CD4-positive, alpha-beta T cell treated with Interleukin-2 at 100 ng/mL for 4 hours (primary cell): ENCODE measurements around the gene MAS1L.

Experiments used
- DNase-seq: peaks from one replicate; pipeline ENCODE4 v3.0.0-alpha.2; 2020; ENCODE audit warnings: low spot score

Gene MAS1L

DNA sequence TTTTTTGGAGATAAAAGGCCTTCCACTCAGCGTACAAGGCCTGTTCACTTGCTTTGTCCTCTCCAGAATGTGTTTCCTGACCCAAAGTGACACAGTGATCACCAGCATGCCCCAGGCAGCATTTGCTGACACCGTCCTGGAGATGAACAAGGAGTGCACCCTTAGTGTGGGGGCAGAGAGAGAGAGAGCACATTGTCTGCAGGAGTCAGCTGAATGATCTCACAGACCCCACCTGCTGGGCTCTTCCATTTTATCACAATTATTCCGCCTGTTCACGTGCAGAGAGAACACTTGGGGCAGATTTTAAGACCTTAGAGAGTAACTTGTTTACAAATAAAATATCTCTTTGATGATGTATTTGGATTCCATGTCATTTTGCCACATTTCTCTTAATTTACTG, 22.4 kb upstream of the MAS1L start:
- DNase-seq: no peak

DNA sequence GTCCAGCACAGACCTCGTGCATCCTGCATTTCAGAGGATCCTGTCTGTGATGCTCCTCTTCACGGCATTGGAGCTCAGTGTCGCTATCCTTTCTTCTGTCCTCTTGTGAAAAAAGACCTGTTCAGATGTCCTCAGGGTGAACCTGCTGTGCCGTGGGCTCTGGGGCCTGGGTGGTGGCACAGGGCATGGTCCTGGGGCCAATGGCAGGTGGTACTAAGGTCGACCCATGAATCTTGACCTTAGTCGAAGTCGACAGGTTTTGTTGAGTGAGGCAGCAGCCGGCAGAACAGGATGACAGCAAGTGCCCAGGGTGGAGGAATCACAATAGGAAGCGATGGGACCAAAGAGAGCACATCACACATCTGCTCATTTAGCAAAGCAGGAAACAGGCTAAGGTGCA, 22.0 kb upstream of the MAS1L start:
- DNase-seq: no peak

DNA sequence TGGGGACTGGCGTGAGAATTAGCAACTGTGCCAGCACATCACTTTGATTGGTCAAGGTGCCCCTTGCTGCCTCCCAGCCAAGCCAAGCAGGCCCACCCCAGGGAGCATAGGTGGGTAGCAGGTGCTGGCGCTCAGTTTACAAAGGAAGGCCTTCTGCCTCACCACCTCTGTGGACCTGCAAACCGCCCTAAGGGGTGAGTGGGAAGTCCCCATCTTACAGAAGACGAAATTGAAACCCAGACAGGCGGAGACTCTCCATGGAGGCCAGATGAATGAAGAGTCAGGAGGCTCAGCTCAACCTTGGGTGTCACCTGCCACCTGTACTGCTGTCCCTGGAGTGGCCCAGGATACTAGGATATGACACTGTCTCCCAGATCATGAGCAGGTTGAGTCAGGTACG, 21.5 kb upstream of the MAS1L start:
- no peak for DNase-seq

DNA sequence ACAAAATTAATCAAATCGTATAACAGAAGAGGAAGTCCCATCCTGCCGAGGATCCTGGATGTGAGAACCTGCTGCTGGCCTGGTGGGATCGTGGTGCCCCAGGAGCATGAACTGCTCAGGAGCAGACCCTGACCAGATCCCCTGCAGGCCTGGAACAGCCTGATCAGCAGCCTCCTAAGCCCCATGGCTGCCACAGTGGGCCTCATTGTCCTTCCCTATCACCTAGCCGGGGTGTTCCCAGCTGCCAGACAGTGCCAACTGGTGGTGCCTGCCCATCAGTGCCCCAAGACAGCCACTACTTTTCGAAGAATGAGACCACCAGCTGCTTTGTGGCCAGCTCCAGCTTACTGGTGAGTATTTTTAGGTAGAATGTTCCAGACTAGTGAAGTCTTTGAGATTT, 19.6 kb upstream of the MAS1L start:
- DNase-seq: no peak

DNA sequence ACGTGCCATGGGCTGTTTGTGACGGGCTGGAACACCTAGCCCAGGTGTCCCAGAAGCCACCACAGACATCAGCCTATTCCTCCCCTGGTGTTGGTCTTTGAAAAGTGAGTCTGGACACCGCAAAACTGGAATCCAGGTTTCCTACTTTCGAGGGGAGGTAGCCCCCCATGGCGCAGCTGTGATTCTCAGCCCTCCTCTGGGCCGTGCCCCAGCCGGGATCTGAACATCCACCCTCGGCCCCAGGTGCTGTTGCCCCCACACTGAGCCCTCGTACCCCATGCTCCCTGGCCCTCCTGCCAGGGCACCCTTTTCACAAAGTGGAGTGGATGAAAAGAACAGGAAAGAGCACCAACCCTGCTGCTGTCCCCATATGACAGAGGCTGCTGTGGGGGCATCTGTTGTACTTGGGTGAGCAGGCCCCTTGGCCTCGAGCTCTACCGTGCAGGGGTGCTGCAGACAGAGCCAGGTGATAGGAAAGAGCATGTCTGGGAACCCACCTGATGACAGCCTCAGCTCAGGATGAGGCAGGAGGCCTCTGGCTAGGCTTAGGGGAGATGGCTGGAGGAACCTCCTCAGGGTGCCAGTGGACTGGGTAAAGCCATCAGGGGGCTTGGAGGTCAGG, 18.8 kb upstream of the MAS1L start:
- DNase-seq: no peak

DNA sequence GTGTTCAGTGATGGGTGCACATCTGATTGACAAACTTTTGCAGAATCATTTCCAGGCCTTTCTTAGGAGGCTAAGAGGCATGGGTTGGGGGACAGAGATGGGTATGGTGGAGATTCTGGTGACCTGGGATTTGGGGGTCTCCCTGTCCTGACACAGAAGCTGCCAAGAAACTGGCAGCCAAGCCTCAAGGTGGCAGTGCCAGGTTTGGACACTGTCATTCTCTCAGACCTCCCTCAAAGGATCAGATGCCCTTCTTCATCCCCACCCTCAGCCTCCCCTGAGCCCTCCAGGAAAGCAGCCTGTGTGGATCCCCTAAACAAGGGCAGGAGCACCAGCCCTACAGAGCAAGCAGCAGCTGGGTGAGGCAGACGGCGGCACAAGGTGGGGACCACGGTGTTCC, 18.1 kb upstream of the MAS1L start:
- DNase-seq: no peak

DNA sequence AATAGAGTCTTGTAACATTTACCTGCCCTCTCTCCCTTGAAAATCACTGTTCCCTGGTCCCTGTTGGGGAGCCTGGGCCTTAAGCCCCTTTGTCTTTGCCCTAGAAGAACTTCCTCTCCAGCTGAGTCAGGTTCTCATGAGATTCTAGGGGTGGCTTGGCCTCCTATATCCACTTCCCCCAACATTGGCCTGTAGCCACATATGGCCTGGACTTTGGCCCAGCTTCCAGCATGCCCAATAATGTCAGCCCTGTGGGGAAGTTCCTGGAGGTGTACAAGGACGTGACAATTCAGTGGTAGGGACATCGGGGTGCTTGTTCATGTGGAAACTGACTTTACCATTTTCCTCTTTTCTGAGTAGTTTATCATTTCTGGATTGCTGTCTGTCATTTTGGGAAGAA, 17.2 kb upstream of the MAS1L start:
- no peak for DNase-seq

DNA sequence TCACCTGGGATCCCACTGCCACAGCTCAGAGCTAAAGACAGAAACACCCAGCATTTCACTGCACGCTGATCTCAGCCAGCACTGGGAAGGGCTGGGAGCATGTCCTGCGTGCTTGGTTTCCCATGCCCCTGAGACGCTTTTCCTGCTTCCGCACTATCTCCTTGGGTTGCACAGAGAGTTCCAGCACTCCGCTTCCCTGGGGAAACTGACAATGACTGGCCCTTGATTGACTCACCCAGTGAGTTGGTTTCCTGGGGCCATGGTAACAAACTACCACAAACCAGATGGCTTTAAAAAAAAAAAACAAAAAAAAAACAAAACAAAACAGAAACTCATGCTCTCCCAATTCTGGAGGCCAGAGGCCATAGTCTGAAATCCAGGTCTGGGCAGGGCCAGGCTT, 14.8 kb upstream of the MAS1L start:
- DNase-seq: no peak

DNA sequence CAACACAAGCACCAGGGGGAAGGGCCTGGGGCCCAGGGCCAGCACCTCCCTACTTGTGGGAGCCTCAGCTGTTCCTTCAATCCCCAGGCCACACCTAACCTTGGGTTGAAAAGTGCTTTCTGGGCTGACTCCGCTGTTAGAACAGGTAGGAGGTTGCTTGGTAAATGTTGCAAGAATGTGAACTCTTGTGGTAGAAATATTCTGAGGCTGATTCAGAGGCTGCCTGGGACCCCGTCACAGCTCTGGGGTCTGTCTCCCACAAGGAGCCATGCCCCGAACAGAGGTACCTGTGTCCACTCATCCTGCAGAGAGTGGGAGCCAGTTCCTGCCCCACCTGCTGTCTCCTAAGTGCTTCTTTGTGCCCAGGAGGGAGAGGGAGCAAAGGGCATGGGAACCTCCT, 14.4 kb upstream of the MAS1L start:
- DNase-seq: no peak

DNA sequence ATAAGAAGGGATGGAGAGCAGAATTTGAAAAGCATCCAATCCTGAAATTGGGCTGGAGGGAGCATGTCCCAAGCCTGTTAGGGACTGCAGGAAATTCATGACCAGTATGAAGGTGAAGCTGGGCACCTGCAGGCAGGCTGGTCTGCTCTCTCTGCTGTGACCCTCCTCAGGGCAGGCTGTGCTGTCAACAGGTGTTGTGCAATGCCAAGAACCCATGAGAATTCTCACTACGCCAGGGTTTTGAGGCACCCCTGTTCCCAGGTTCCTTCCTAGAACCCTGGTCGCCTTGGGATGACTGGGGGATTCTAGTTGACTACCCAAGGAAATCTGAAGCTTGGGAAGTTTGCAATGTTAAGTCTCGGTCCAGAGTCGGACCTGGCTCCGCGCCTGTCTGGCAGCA, 13.3 kb upstream of the MAS1L start:
- no peak for DNase-seq

DNA sequence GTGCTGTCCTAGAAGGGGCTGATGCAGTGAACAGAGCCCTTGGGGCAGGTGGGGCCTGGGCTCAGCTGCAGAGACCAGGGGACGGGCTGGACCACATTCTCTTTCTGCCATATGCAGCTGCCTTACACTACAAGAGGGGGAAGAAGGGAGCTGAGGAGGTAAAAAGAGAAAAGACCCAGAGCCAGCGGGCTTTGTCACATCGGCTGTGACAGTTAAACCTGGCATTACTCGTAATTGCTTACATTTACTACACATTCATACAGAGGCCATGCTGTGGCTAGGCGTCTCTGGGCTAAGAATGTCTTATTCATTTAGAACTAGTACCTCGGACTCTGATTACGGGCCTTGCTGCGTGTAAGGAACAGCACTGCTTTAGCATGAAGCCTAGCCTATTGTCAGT, 12.8 kb upstream of the MAS1L start:
- DNase-seq: no peak

DNA sequence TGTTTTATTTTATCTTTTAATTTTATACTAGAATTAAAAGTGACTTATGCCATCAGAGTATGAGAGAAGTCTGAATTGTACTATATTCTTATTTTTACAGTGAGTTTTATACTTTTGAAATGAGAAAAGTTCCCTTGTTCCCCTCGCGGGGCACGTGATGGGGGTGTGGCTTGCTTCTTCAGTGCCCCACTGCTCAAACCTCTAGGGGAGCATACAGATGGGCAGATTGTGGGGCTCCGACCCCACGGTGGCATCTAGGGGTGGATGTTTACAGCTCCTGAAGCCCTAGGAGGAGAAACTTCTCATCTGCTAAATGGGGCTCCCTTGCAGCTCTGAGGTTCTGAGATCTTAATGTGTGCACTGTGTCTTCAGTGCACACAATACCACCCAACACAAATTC, 11.9 kb upstream of the MAS1L start:
- DNase-seq: no peak

DNA sequence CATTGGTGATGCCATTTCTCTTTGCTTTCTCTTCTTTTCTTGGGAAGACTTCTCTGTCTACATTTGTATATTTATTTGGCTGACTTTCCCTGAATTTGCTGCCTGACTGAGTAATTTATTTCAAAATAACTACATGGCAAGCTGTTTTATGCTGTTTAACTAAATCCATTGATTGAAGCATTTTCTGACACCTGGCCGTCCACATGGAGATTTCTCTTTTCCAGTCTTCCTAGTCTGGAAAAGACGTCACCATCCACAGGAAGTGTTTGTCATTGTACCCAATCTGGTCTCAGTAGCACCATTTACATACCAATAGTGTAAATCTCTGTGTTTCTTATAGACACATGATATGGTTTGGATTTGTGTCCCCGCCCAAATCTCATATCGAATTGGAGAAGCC, 9.2 kb upstream of the MAS1L start:
- no peak for DNase-seq

DNA sequence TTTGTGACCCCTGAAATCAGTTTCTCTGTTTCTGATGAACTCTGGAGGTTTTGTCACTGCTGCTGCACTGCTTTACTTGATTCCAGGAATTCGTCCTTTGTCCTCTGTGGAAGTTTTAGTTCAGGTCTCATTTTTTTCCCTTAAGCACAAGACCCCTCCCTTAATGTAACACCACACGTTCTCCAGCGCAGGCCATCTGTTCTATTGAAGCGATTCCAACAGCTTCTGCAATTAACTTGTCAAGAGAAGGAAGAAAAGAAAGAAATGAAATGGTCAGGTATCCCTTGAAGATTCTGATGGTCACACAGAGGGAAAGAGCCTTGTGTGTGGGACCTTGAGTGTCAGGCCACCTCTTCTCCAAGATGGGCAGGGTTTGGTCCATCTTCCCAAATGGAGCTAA, 7.8 kb upstream of the MAS1L start:
- DNase-seq: no peak

DNA sequence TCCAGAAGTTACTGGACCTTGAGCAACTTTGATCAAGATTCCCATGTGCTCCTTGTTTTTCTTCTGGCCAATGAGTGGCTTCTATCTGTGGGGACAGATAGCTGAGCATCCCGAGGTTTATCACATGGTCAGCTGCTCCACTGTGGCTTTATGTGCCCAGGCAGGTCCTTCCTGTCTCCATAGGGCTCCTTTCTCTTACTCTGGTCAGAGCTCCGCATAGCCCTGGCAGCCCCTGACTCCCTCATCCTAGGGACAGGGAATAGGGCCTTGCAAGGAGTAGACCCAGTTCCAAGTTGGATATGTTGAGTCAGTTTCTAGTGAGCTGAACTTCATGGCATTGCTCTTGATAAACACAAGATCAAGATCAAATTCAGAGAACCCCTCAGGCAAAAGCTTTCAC, 6.4 kb upstream of the MAS1L start:
- DNase-seq: no peak

DNA sequence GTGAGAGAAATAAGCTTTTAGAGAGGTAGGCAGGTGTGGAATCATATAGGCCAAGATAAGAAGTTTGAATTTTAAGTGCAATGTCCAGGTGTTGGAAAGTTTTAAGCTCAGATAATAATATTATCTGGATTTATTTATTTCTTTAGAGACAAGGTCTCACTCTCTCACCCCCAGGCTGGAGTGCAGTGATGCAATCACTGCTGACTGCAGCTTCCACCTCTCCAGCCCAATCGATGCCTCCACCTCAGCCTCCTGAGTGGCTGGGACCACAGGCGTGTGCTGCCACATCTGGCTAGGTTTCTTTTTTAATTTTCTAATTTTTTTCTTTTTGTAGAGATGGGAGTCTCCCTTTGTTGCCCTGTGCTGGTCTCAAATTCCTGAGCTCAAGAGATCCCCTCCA, 5.5 kb upstream of the MAS1L start:
- no peak for DNase-seq

DNA sequence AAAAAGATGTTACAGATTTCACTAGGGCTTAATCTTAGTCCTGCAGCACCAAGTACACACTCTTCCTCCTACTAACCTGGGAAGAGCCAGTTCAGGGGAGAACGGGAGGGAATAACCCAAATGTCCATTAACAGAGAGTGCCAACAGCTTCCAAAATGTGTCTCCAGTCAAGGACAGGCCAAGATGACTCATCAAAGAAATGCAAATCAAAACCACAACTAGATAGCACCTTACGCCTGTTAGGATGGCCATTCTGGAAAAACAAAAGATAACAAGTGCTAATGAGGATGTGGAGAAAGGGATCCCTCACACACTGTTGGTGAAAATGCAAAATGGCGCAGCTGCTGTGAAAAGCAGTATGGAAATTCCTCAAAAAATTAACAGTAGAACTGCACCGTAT, 3.8 kb upstream of the MAS1L start:
- DNase-seq: no peak

DNA sequence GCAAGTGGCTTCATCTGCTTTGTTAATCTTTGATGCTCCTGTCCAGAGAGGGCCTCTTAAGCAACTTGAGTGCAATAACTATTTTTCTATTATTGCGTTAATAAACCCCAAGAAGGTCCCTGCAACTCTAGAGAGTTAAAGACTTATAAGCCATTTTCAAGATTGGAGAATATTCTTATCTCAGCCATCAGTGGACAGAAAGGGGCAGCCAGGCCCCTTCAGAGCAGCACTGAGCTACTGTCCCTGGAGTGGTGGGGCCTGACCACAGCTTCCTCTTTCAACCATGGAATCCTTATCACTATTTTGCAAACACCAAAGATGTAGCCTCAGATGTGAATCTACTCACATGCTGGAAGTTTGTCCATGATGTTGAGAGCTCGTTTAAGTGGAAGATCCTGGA, 2.8 kb upstream of the MAS1L start:
- no peak for DNase-seq

DNA sequence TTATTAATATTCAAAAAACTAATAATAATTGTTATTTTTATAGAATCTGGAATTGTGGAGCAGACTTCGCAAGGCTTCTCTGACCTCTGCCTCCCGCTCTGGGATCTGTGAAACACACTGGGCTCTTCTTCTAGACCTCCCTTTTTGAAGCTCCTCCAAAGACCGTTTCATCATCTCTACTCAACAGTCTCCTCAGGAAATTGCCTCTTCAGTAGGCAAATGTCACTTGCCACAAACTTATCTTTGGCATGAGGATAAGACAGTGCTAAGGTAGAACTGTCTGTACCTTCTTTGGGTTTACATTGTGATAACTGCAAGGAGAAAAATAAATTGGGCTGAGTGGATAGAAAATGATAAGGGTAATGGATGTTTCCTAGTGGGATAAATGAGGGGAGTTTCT, 2.3 kb upstream of the MAS1L start:
- DNase-seq: no peak

DNA sequence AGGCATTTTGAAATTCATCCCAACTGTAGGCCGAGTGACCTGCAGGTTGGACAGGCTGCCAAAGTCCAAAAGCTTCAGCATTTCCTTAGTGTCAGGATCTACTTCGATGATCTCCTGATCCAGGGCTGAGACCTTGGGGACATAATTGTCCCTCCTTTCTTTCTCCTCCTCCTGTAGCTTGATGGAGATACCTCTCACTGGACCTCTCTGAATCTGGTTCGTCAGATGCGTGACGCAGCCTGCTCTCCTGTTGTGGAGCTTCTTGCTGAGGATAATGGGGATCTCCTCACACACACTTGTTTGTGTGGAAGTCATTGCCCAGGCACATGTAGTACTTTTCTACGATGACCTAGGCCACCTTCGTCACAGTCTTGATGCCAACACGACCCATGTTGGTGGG, 1.5 kb upstream of the MAS1L start:
- no peak for DNase-seq

DNA sequence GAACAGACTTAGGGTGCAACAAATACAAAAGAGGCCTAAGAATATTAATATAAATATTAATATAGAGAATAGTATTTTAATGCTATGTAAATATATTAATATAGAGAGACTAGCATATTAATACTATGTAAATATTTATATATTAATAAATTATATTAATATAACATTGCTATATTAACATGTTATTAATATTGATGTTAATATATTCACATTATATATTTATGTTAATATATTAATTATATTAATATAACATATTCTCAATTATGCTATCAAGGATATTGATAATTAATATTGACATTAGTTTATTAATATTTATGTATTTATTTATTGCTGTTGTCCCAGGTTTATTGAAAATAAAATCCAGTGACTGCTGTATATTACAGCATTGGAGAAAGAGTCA, 1.1 kb upstream of the MAS1L start:
- DNase-seq: no peak

DNA sequence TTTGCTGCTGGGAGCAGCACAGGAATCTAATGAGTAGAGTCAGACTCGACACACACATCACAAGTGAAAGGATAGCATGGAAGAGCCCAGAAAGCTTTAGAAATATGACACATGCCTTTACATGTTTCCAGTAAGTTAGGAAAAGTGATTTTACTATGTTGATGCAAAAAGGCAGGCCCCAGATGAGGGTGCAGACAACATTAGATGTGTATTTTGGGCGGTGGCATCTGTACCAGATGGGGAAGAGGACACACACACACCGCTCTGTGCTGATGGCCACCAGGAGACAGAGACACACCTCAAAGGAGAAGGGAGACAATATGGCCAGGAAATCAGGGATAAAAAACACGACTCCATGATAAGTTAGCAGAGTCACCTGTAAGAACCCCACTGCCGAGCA, 625 bp downstream of the MAS1L start:
- no peak for DNase-seq

DNA sequence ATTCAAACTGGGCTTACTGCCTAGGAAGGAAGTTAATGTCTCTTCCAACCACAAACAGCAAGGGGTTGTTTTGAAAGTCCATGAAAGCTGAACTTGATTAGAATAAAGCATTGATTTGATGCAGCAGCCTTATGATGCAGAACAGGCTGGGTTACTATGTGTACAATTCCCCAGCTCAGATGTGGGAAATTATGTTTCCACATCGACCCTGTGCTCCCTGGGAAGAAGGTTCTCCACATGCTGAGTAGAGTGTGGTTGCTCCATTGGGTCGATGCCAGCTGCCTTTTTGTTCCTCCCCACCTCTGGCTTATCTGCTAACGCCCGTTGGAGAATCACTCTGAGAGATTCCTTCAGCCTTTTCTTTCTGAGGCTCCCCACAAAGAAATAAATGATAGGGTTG, 1.2 kb downstream of the MAS1L start:
- no peak for DNase-seq

DNA sequence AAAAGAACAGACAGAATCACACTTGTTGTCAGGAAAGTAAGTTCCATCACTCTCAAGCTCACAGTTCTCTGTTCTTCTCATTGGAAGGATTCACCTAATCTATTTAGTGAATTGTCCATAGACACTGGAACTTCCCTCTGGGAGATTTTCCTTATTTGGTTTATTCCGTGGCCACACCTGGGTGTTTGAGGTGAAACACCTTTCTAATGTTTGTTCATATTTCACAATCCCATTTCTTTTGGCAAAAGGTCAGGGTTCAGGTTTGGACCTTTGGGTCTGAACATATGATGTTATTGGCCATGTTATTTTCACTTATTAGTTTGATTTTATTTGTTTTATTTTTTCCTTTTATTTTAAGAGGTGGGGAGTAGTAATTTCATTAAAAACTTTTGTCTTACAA, 4.0 kb downstream of the MAS1L start:
- DNase-seq: no peak

DNA sequence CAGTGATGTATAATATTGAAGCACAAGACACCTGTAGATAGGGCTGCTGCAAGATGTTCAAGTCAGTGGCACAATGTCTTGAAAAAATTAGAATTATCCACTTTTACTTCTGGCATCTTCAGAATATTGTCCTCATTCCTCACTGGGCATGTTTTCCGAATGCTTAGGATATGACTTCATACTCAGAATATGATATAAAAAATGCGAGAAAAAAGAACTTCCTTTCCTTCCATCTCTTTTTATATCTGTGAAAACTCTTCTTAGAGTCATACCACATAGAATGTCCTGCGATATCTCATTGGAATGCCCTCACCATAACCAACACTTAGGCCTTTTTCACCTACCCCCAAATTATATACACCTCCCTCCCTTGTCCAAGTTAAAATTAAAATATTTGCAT, 4.6 kb downstream of the MAS1L start:
- DNase-seq: no peak
